Astrocyte (in vitro differentiated cells and primary cell): ENCODE results near the gene TMEM175.

Source experiments
- CTCF ChIP-seq: IDR thresholded peaks from 2 replicates; pipeline ENCODE4 v1.5.1; 2011; ENCODE audit warnings: low read depth, mild to moderate bottlenecking, inconsistent platforms, low read length, moderate library complexity; ENCODE audit not compliant: insufficient read depth
- EZH2 ChIP-seq: IDR thresholded peaks from 2 replicates; pipeline ENCODE4 v1.6.1; 2012; ENCODE audit warnings: mild to moderate bottlenecking, low read length, inconsistent platforms; ENCODE audit not compliant: insufficient read depth

GRCh38 chr4:958696-959337, 26.6 kb downstream of the TMEM175 start:
- TF ChIP-seq EZH2 = no peak
- no peak for TF ChIP-seq CTCF
